ENCODE results near the gene GALNT12.

GALNT12 gene

GRCh38 chr9:98822661-98823060, 15.2 kb downstream of the GALNT12 start:
- ChIA-PET POLR2A (no interaction called here), CTCF (no interaction called here)
- TF ChIP-seq CTCF (IDR thresholded peaks at IDR 0.05; ENCODE audit: insufficient read depth, low read length, missing control alignments), result no peak
- no peak for DNase-seq (ENCODE audit: low read depth, low spot score)
- no peak overlapping the region for H3K4me3 ChIP-seq (ENCODE audit: low read depth, low read length)

- no peak for DNase-seq (ENCODE audit: low read depth, low spot score)
Observed at GRCh38 chr9:98823666-98824334, 16.3 kb downstream of the GALNT12 start.

GRCh38 chr9:98825414-98825813, 17.9 kb downstream of the GALNT12 start:
- H3K4me3 ChIP-seq (ENCODE audit: low read depth, low read length), result no peak overlapping the region
- CTCF ChIA-PET, result interaction anchor here (1.1 to 1.3 kb wide), 4 partner anchors 11 to 50 kb away, joined by 3 to 6 read pairs (median 4); no protein-coding TSS in a partner anchor
- no peak for TF ChIP-seq CTCF (IDR thresholded peaks at IDR 0.05; ENCODE audit: insufficient read depth, low read length, missing control alignments)
- DNase-seq (ENCODE audit: low read depth, low spot score), result no peak
- POLR2A ChIA-PET, result no interaction called here

More at GRCh38 chr9:98823666-98824334, 16.3 kb downstream of the GALNT12 start:
- CTCF ChIA-PET, result interaction anchor here (1.3 kb wide), 1 partner anchor 48 kb away, joined by 3 read pairs; no protein-coding TSS in a partner anchor
- POLR2A ChIA-PET, result no interaction called here
- no peak overlapping the region for H3K4me3 ChIP-seq (ENCODE audit: low read depth, low read length)
- no peak for TF ChIP-seq CTCF (IDR thresholded peaks at IDR 0.05; ENCODE audit: insufficient read depth, low read length, missing control alignments)

GRCh38 chr9:98826716-98827115, 19.2 kb downstream of the GALNT12 start:
- ChIA-PET CTCF (interaction anchor here (0.5 to 0.7 kb wide), 2 partner anchors 21 to 29 kb away, joined by 3 to 4 read pairs; no protein-coding TSS in a partner anchor), POLR2A (no interaction called here)
- no peak overlapping the region for H3K4me3 ChIP-seq (ENCODE audit: low read depth, low read length)
- no peak for TF ChIP-seq CTCF (IDR thresholded peaks at IDR 0.05; ENCODE audit: insufficient read depth, low read length, missing control alignments)
- no peak for DNase-seq (ENCODE audit: low read depth, low spot score)

GRCh38 chr9:98829766-98830165, 22.3 kb downstream of the GALNT12 start:
- ChIA-PET CTCF (interaction anchor here (2.1 kb wide), 1 partner anchor 18 kb away, joined by 8 read pairs; no protein-coding TSS in a partner anchor), POLR2A (no interaction called here)
- no peak for DNase-seq (ENCODE audit: low read depth, low spot score)
- H3K4me3 ChIP-seq (ENCODE audit: low read depth, low read length), result no peak overlapping the region
- no peak for TF ChIP-seq CTCF (IDR thresholded peaks at IDR 0.05; ENCODE audit: insufficient read depth, low read length, missing control alignments)

GRCh38 chr9:98830554-98830953, 23.1 kb downstream of the GALNT12 start:
- ChIA-PET POLR2A (no interaction called here), CTCF (interaction anchor here (1.0 to 2.1 kb wide), 2 partner anchors 18 to 27 kb away, joined by 3 to 8 read pairs; no protein-coding TSS in a partner anchor)
- no peak for TF ChIP-seq CTCF (IDR thresholded peaks at IDR 0.05; ENCODE audit: insufficient read depth, low read length, missing control alignments)
- no peak for DNase-seq (ENCODE audit: low read depth, low spot score)
- H3K4me3 ChIP-seq (ENCODE audit: low read depth, low read length), result no peak overlapping the region

Measured in AG04449 (cell line).